Adipocyte (in vitro differentiated cells): Measurements from ENCODE around the gene MAP2K5.

ENCODE experiments used
- DNase-seq: peaks from one replicate; pipeline ENCODE4 v3.0.0-alpha.2; 2015; ENCODE audit warnings: low read depth
- H3K27me3 ChIP-seq: replicated peaks from 2 replicates; pipeline ENCODE4 v1.7.0; 2013; ENCODE audit warnings: mild to moderate bottlenecking, low read length, moderate library complexity; ENCODE audit not compliant: control insufficient read depth, insufficient read depth
- H3K36me3 ChIP-seq: 2 replicates; pipeline ENCODE4 v1.7.0; 2013; ENCODE audit warnings: low read length, mild to moderate bottlenecking, moderate library complexity; ENCODE audit not compliant: control insufficient read depth, insufficient read depth, severe bottlenecking
- H3K4me1 ChIP-seq: 2 replicates; pipeline ENCODE4 v1.7.0; 2013; ENCODE audit warnings: mild to moderate bottlenecking, low read length, moderate library complexity; ENCODE audit not compliant: control insufficient read depth, insufficient read depth
- H3K4me3 ChIP-seq: 2 replicates; pipeline ENCODE4 v1.7.0; 2013; ENCODE audit warnings: mild to moderate bottlenecking, low read length, moderate library complexity
- H3K9ac ChIP-seq: 2 replicates; pipeline ENCODE4 v1.7.0; 2013; ENCODE audit warnings: mild to moderate bottlenecking, low read length, moderate library complexity
- H3K9me3 ChIP-seq: 2 replicates; pipeline ENCODE4 v1.7.0; 2013; ENCODE audit warnings: mild to moderate bottlenecking, low read length, moderate library complexity; ENCODE audit not compliant: control insufficient read depth

The MAP2K5 gene

GRCh38 chr15:67786646-67787045 lies 244.1 kb downstream of the MAP2K5 start:
- H3K4me1 ChIP-seq: no peaks in the 10 kb centered on the region
- H3K4me3 ChIP-seq: no peak overlapping the region
- no peaks in the 10 kb centered on the region for H3K27me3 ChIP-seq
- no peaks in the 10 kb centered on the region for H3K36me3 ChIP-seq
- DNase-seq: no peak
- H3K9ac ChIP-seq: no peak overlapping the region
- no peaks in the 10 kb centered on the region for H3K9me3 ChIP-seq

DNA sequence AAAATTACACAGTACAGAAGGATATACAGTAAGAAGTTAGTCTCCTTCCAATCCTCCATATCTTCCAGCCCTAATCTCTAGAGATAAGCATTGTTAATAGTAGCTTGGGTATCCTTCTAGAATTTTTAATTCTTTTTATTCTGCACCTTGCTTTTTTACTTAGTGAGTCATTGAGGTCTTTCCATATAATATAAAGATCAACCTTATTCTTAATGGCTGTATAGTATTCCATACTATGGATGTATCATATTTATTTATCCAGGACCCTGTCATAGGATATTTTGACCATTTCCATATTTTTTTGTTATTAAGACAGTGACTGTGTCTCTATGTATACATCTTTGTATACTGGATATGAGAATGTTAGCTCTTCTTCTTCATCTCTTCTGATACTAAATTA lies 246.5 kb downstream of the MAP2K5 start:
- Histone ChIP-seq H3K4me1 (no peaks in the 10 kb centered on the region), H3K27me3 (no peaks in the 10 kb centered on the region), H3K36me3 (no peaks in the 10 kb centered on the region), H3K9me3 (no peaks in the 10 kb centered on the region), H3K4me3 (no peak overlapping the region), H3K9ac (no peak overlapping the region)
- no peak for DNase-seq

DNA sequence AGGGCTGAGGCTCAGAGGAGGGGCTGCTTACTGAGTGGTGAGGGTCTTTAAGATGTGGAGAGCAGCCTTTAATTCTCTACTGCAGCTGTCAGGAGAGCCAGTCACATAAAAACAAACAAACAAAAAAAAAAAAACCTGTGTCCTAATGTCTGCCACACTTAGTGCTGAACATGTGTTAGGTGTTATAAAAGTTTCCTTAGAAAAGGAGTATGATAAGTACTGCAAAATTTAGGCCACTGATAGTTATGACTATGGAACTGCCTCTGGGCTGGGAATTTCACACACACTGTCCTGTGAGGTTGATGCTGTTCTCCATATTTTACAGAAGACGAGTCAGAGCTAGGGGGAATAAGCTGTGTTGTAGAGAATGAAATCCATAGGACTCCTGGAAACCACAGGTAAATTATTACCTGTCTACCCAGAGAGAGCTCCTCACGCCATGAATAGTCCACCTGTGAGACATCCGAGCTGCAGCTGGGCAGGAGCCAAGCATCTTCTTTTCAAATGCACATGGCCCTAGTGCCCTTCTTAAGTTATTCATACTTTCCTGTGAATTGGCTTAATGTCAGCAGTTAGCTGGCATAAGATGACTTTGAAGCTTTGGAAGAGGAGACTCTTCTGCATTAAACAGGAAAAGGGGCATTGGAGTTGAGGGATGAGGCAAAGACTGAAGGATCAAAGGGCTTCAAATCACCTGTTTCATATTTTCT lies 248.3 kb downstream of the MAP2K5 start:
- no peak for DNase-seq
- no peak overlapping the region for H3K9ac ChIP-seq
- no peak overlapping the region for H3K4me3 ChIP-seq
- no peaks in the 10 kb centered on the region for H3K27me3 ChIP-seq
- no peaks in the 10 kb centered on the region for H3K36me3 ChIP-seq
- H3K9me3 ChIP-seq: peaks cover 11% of the 10 kb centered on the region
- no peaks in the 10 kb centered on the region for H3K4me1 ChIP-seq

DNA sequence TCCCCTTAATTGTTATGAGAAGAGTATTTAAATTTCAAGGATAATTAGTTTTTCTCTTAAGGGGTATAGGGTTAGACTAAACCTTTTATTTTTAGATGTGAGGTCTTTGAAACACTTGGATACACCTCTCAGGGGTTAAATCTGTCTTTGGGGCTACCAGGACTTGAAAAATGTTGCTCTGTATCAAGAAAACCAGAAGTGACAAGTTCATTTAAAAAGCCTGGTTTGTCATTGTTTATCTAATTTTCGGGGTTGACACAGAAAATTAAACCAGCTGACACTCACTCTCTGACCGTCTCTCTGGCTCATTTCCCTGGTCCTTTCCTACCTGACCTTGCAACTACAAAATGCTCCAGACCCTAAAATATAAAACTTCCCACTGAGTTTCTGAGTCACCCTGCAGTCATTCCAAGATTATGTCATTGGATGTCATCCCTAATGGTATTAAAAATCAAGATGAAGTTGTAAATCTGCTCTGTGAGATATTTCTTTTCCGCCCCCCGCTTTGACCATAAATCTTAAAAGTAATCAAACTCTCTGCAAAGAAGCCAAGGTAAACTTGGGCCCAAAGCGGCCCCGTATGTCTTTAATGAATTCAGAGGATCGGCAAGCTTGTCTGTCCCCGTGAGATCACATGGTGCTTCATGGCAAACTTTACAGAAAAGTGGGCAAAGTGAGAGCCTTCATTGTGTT lies 249.9 kb downstream of the MAP2K5 start:
- no peaks in the 10 kb centered on the region for H3K27me3 ChIP-seq
- H3K4me3 ChIP-seq: no peak overlapping the region
- no peaks in the 10 kb centered on the region for H3K4me1 ChIP-seq
- peaks cover 11% of the 10 kb centered on the region for H3K9me3 ChIP-seq
- no peak overlapping the region for H3K9ac ChIP-seq
- peaks cover 4% of the 10 kb centered on the region for H3K36me3 ChIP-seq
- no peak for DNase-seq

DNA sequence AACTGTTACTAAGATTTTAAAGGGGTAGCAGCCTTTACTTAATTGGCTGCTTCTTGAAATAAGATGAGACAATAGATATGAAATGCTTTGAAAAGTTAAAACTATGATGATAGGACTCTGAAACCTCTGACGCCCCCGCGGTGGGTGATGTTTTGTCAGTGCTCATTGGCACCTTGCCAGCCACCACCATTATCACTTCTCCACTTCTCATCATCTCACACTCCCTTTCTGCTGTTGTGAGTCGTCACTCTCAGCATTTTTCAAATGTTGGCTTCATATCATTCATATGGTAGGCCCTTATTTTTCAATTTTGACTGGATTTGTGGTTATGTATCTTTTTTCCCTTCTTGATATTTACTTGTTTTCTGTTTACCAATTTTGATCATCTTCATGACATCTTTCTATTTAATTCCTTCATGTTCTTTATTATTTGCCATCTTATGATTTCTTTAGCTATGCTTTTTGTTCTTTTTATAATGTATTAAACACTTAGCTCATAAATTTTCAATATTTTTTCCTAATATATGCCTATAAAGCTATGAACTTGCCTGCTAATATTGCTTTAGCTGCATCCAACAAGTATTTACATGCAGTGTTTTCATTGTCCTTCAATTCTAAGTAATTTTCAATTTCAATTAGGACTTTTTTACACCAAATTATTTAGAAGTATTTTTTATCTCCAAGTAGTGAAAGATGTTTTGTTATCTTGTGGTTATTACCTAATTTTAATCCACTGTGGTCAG lies 252.5 kb downstream of the MAP2K5 start:
- Histone ChIP-seq H3K4me3 (no peak overlapping the region), H3K9me3 (peaks cover 11% of the 10 kb centered on the region), H3K4me1 (no peaks in the 10 kb centered on the region), H3K9ac (no peak overlapping the region), H3K36me3 (peaks cover 4% of the 10 kb centered on the region), H3K27me3 (no peaks in the 10 kb centered on the region)
- DNase-seq: no peak

DNA sequence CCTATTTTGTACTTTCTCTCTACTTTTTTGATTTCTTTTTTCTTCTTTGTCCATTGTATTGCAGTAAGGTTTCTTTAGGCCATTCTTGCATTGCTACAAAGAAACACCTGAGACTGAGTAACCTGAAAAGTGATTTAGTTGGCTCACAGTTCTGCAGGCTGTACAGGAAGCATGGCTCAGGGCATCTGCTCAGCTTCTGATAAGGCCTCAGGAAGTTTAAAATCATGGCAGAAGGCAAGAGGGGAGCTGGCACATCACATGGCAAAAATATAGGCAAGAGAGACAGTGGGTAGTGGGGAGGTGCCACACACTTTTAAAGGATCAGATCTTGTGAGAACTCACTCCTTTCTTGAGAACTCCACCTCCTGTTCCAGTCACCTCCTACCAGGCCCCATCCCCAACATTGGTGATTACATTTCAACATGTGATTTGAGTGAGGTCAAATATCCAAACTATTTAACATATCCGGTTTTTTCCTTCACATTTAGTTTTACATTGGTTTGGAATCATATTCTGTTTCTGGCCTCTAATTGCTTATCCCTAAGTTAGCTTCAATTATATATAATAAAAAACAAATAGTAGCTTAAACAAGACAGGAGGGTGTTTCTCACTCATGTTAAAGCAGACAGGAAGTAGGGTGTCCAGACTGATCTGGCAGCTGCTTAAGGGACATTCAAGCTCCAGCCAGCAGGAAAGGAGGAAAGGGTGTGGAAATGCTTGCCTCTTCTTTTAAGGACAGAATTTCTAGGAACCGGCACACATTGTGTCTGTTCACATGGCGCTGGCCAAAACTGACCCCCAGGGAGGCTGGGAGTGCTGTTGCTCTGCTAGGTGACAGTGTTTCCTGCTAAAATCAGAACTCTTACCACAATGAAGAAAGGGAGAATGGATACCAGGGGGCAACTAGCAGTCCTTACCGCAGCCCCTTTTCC lies 254.0 kb downstream of the MAP2K5 start:
- H3K9ac ChIP-seq: no peak overlapping the region
- H3K4me1 ChIP-seq: no peaks in the 10 kb centered on the region
- no peak overlapping the region for H3K4me3 ChIP-seq
- DNase-seq: no peak
- no peaks in the 10 kb centered on the region for H3K27me3 ChIP-seq
- peaks cover 11% of the 10 kb centered on the region for H3K9me3 ChIP-seq
- peaks cover 9% of the 10 kb centered on the region for H3K36me3 ChIP-seq

DNA sequence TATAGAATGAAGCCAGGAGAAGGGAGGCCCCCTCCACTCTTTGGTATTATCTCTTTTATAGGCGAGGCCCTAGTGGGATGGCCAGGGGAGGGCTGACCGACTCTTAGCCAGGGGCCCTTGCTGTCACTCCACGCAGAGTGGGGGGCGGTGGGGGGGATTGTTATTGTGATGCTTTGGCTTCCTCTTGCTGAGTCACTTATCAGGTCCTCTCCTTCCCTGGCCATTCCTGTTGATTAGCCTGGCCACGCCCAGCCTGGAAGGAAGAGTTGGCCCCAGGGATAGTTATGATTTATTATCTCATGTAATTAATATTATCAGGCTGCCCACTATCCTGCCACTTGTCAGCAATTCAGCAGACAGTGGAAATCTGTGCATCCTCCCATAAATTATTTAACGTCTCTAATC lies 257.3 kb downstream of the MAP2K5 start:
- Histone ChIP-seq H3K9ac (no peak overlapping the region), H3K9me3 (peaks cover 10% of the 10 kb centered on the region), H3K4me1 (no peaks in the 10 kb centered on the region), H3K27me3 (no peaks in the 10 kb centered on the region), H3K36me3 (peaks cover 9% of the 10 kb centered on the region), H3K4me3 (no peak overlapping the region)
- DNase-seq: no peak

GRCh38 chr15:67801142-67801541 lies 258.6 kb downstream of the MAP2K5 start:
- DNase-seq: no peak
- no peaks in the 10 kb centered on the region for H3K9me3 ChIP-seq
- no peaks in the 10 kb centered on the region for H3K27me3 ChIP-seq
- no peak overlapping the region for H3K9ac ChIP-seq
- peaks cover 7% of the 10 kb centered on the region for H3K36me3 ChIP-seq
- no peak overlapping the region for H3K4me3 ChIP-seq
- H3K4me1 ChIP-seq: no peaks in the 10 kb centered on the region

- H3K4me1 ChIP-seq: no peaks in the 10 kb centered on the region
- H3K27me3 ChIP-seq: no peaks in the 10 kb centered on the region
- no peak overlapping the region for H3K9ac ChIP-seq
- DNase-seq: no peak
- peaks cover 5% of the 10 kb centered on the region for H3K36me3 ChIP-seq
- no peak overlapping the region for H3K4me3 ChIP-seq
- H3K9me3 ChIP-seq: no peaks in the 10 kb centered on the region
These were observed 259.7 kb downstream of the MAP2K5 start for GRCh38 chr15:67801926-67802914.

GRCh38 chr15:67803299-67803698 lies 260.8 kb downstream of the MAP2K5 start:
- DNase-seq: no peak
- no peaks in the 10 kb centered on the region for H3K9me3 ChIP-seq
- H3K9ac ChIP-seq: no peak overlapping the region
- no peak overlapping the region for H3K4me3 ChIP-seq
- peaks cover 5% of the 10 kb centered on the region for H3K36me3 ChIP-seq
- no peaks in the 10 kb centered on the region for H3K4me1 ChIP-seq
- no peaks in the 10 kb centered on the region for H3K27me3 ChIP-seq
